ENCODE data around the gene ST8SIA1. TPM values are rescaled to one million over a fixed set of nuclear protein-coding genes. Genes with fewer than 3 reads are reported as not detected.

Gene ST8SIA1
- total and polyA plus RNA-seq, 11 donors, result 0.60 to 5.7 (median 1.7) TPM

DNA sequence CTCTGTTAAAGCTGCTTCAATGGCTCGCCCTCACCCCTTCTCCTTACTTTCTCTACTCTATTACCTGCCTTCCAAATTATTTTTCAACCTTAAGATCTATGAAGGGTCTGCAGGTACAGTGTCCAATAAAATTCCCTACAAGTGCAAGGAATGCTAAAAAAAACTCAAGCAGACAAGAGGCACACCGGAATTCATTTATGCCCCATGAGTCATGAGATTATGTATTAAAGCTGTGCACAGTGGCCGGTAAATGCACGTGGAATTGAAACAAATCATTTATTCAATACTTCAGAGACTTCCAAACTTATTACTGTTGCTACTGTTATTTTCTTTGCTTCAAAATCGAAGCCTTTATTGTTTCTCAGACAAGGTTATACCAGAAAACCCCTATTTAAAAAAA, 68.4 kb downstream of the ST8SIA1 start:
- DNase-seq (no peak), ATAC-seq (no peak)
- 88 to 93% (median 90%) methylated on average over 5 of the region's 5 CpGs for WGBS, 4 donors
- TF ChIP-seq, protein P1, sequence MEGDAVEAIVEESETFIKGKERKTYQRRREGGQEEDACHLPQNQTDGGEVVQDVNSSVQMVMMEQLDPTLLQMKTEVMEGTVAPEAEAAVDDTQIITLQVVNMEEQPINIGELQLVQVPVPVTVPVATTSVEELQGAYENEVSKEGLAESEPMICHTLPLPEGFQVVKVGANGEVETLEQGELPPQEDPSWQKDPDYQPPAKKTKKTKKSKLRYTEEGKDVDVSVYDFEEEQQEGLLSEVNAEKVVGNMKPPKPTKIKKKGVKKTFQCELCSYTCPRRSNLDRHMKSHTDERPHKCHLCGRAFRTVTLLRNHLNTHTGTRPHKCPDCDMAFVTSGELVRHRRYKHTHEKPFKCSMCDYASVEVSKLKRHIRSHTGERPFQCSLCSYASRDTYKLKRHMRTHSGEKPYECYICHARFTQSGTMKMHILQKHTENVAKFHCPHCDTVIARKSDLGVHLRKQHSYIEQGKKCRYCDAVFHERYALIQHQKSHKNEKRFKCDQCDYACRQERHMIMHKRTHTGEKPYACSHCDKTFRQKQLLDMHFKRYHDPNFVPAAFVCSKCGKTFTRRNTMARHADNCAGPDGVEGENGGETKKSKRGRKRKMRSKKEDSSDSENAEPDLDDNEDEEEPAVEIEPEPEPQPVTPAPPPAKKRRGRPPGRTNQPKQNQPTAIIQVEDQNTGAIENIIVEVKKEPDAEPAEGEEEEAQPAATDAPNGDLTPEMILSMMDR (IDR thresholded peaks at IDR 0.05), result no peak
- no peak for TF ChIP-seq POLR2A (IDR thresholded peaks at IDR 0.05)
- Histone ChIP-seq H3K4me3 (no peak overlapping the region), H3K27ac (no peak overlapping the region), H3K4me1 (peaks cover 0 to 4% (median 0%) of the 10 kb centered on the region in 12 donors), H3K27me3 (no peaks in the 10 kb centered on the region), H3K36me3 (no peaks in the 10 kb centered on the region), H3K9me3 (no peaks in the 10 kb centered on the region)
- intact Hi-C loops (cut with DNase I), result no loop called here

DNA sequence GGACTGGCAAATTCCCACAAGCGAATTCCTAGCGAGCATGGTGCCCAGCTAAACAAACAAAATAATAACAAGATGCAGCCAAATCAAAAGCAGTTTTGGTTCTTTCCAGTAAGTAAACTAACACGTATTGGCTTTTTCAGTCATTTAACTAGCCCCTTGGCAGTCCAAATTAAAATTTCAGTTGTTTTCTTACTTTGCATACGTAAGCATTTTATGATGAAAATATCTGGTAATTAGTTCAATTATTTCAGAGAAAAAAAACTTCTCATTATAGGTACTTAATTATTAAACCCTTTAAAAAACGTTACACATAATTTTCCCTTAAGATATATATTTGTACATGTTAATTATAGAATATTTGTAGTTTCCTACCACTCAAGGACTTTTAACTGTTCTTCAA, 70.1 kb downstream of the ST8SIA1 start:
- no peak for TF ChIP-seq POLR2A (IDR thresholded peaks at IDR 0.05)
- TF ChIP-seq, protein P1 (IDR thresholded peaks at IDR 0.05), result no peak
- Histone ChIP-seq H3K4me3 (no peak overlapping the region), H3K4me1 (peaks cover 0 to 4% (median 0%) of the 10 kb centered on the region in 12 donors), H3K27ac (no peak overlapping the region), H3K27me3 (no peaks in the 10 kb centered on the region), H3K36me3 (no peaks in the 10 kb centered on the region), H3K9me3 (no peaks in the 10 kb centered on the region)
- DNase-seq (no peak), ATAC-seq (no peak)
- WGBS, 4 donors, result 88 to 92% (median 91%) methylated on average over 5 of the region's 5 CpGs
- intact Hi-C loops (cut with DNase I), result no loop called here

DNA sequence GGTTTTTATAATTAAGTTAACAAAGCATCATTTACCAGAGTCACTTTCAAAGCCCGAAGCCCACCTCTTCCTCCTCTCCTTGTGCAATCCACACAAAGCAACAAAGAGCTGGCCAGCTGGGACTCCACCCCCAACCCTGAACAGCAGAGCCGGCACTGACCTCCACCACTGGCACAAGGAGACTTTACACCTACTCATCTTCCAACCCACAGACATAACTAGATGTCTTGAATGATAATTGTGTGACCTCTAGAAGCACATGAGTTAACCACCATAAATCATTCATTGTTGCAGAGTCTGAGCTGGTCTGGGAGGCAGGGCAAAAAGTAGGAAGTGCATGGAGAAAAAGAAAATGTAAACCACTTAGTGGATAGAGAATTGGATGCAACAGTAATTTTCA, 72.2 kb downstream of the ST8SIA1 start:
- TF ChIP-seq, protein P1 (IDR thresholded peaks at IDR 0.05), result no peak
- TF ChIP-seq POLR2A (IDR thresholded peaks at IDR 0.05), result no peak
- ATAC-seq, result no peak
- H3K27me3 ChIP-seq, result no peaks in the 10 kb centered on the region
- intact Hi-C loops (cut with DNase I), result no loop called here
- H3K36me3 ChIP-seq, result no peaks in the 10 kb centered on the region
- no peaks in the 10 kb centered on the region for H3K9me3 ChIP-seq
- no peak overlapping the region for H3K4me3 ChIP-seq
- no peak for DNase-seq
- H3K4me1 ChIP-seq, result no peaks in the 10 kb centered on the region
- 33 to 57% (median 38%) methylated on average over 2 of the region's 2 CpGs for WGBS, 4 donors
- H3K27ac ChIP-seq, result no peak overlapping the region

DNA sequence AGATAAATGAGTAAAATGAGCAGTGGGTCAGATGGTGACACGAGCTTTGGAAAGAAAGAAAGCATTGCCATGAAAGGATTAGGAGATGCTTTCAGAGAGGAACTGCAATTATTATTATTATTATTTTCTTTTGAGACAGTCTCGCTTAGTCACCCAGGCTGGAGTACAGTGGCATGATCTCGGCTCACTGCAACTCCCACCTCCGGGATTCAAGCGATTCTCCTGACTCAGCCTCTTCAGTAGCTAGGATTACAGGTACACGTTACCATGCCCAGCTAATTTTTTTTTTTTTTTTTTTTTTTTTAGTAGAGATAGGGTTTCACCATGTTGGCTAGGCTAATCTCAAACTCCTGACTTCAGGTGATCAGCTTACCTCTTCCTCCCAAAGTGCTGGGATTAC, 77.4 kb downstream of the ST8SIA1 start:
- TF ChIP-seq, protein P1 (IDR thresholded peaks at IDR 0.05), result no peak
- no peak for TF ChIP-seq POLR2A (IDR thresholded peaks at IDR 0.05)
- H3K27me3 ChIP-seq, result no peaks in the 10 kb centered on the region
- intact Hi-C loops (cut with DNase I), result no loop called here
- 67 to 80% (median 75%) methylated on average over 6 of the region's 6 CpGs for WGBS, 4 donors
- no peak overlapping the region for H3K4me3 ChIP-seq
- ATAC-seq (no peak), DNase-seq (no peak)
- H3K36me3 ChIP-seq, result no peaks in the 10 kb centered on the region
- peak overlapping the region in 1 of 12 donors; percentile 59 for H3K27ac ChIP-seq
- no peaks in the 10 kb centered on the region for H3K9me3 ChIP-seq
- H3K4me1 ChIP-seq, result peaks cover 0 to 14% (median 2%) of the 10 kb centered on the region in 12 donors
